ENCODE data around the gene SORL1. TPM values are rescaled to one million over a fixed set of nuclear protein-coding genes. Genes with fewer than 3 reads are reported as not detected.

SORL1 gene
- total RNA-seq, 1 experiment from 2014 or later, result 6.1 TPM

GRCh38 chr11:121577106-121577848 lies 125.2 kb downstream of the SORL1 start:
- no peaks in the 10 kb centered on the region for H3K9me3 Mint-ChIP-seq (ENCODE audit: low read depth, unreplicated experiment)
- H3K36me3 Mint-ChIP-seq (ENCODE audit: insufficient read depth, unreplicated experiment), result no peaks in the 10 kb centered on the region
- H3K4me3 Mint-ChIP-seq (ENCODE audit: low read depth, unreplicated experiment), result no peak overlapping the region
- no peak for DNase-seq
- H3K27me3 Mint-ChIP-seq (ENCODE audit: unreplicated experiment), result no peaks in the 10 kb centered on the region
- CTCF ChIA-PET, result no interaction called here
- BruUV-seq (replicated peaks), result no TSS peak
- no peaks in the 10 kb centered on the region for H3K4me1 Mint-ChIP-seq (ENCODE audit: low read depth, unreplicated experiment)
- no peak overlapping the region for H3K27ac Mint-ChIP-seq (ENCODE audit: unreplicated experiment)
- intact Hi-C loops (cut with micrococcal nuclease; ENCODE audit: unreplicated experiment), result no loop called here
- TF ChIP-seq, protein P1, sequence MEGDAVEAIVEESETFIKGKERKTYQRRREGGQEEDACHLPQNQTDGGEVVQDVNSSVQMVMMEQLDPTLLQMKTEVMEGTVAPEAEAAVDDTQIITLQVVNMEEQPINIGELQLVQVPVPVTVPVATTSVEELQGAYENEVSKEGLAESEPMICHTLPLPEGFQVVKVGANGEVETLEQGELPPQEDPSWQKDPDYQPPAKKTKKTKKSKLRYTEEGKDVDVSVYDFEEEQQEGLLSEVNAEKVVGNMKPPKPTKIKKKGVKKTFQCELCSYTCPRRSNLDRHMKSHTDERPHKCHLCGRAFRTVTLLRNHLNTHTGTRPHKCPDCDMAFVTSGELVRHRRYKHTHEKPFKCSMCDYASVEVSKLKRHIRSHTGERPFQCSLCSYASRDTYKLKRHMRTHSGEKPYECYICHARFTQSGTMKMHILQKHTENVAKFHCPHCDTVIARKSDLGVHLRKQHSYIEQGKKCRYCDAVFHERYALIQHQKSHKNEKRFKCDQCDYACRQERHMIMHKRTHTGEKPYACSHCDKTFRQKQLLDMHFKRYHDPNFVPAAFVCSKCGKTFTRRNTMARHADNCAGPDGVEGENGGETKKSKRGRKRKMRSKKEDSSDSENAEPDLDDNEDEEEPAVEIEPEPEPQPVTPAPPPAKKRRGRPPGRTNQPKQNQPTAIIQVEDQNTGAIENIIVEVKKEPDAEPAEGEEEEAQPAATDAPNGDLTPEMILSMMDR (IDR thresholded peaks at IDR 0.05; ENCODE audit: unreplicated experiment), result no peak

GRCh38 chr11:121578251-121578976 lies 126.3 kb downstream of the SORL1 start:
- H3K4me1 Mint-ChIP-seq (ENCODE audit: low read depth, unreplicated experiment), result no peaks in the 10 kb centered on the region
- TF ChIP-seq, protein P1 (IDR thresholded peaks at IDR 0.05; ENCODE audit: unreplicated experiment), result no peak
- no peak overlapping the region for H3K4me3 Mint-ChIP-seq (ENCODE audit: low read depth, unreplicated experiment)
- H3K36me3 Mint-ChIP-seq (ENCODE audit: insufficient read depth, unreplicated experiment), result no peaks in the 10 kb centered on the region
- CTCF ChIA-PET, result no interaction called here
- intact Hi-C loops (cut with micrococcal nuclease; ENCODE audit: unreplicated experiment), result no loop called here
- H3K27ac Mint-ChIP-seq (ENCODE audit: unreplicated experiment), result no peak overlapping the region
- no peaks in the 10 kb centered on the region for H3K9me3 Mint-ChIP-seq (ENCODE audit: low read depth, unreplicated experiment)
- BruUV-seq (replicated peaks), result no TSS peak
- no peak for DNase-seq
- no peaks in the 10 kb centered on the region for H3K27me3 Mint-ChIP-seq (ENCODE audit: unreplicated experiment)

GRCh38 chr11:121580154-121580553 lies 128.0 kb downstream of the SORL1 start:
- Mint-ChIP-seq H3K36me3 (ENCODE audit: insufficient read depth, unreplicated experiment) (no peaks in the 10 kb centered on the region), H3K4me1 (ENCODE audit: low read depth, unreplicated experiment) (no peaks in the 10 kb centered on the region), H3K9me3 (ENCODE audit: low read depth, unreplicated experiment) (no peaks in the 10 kb centered on the region), H3K27me3 (ENCODE audit: unreplicated experiment) (no peaks in the 10 kb centered on the region), H3K27ac (ENCODE audit: unreplicated experiment) (no peak overlapping the region), H3K4me3 (ENCODE audit: low read depth, unreplicated experiment) (no peak overlapping the region)
- DNase-seq, result no peak
- no TSS peak for BruUV-seq (replicated peaks)
- TF ChIP-seq, protein P1 (IDR thresholded peaks at IDR 0.05; ENCODE audit: unreplicated experiment), result no peak
- intact Hi-C loops (cut with micrococcal nuclease; ENCODE audit: unreplicated experiment), result no loop called here
- CTCF ChIA-PET, result interaction anchor here (0.7 kb wide), 1 partner anchor 253 kb away, joined by 3 read pairs; no protein-coding TSS in a partner anchor

GRCh38 chr11:121581607-121582006 lies 129.5 kb downstream of the SORL1 start:
- Mint-ChIP-seq H3K4me3 (ENCODE audit: low read depth, unreplicated experiment) (no peak overlapping the region), H3K36me3 (ENCODE audit: insufficient read depth, unreplicated experiment) (no peaks in the 10 kb centered on the region), H3K4me1 (ENCODE audit: low read depth, unreplicated experiment) (no peaks in the 10 kb centered on the region), H3K9me3 (ENCODE audit: low read depth, unreplicated experiment) (no peaks in the 10 kb centered on the region), H3K27me3 (ENCODE audit: unreplicated experiment) (no peaks in the 10 kb centered on the region), H3K27ac (ENCODE audit: unreplicated experiment) (no peak overlapping the region)
- CTCF ChIA-PET, result no interaction called here
- no peak for DNase-seq
- intact Hi-C loops (cut with micrococcal nuclease; ENCODE audit: unreplicated experiment), result no loop called here
- TF ChIP-seq, protein P1 (IDR thresholded peaks at IDR 0.05; ENCODE audit: unreplicated experiment), result no peak
- no TSS peak for BruUV-seq (replicated peaks)

Data from Calu3 (cell line).